Pons (tissue), 1 donor: Measurements from ENCODE around the gene SFTA2.

Source experiments
- DNase-seq: peaks from one replicate; pipeline ENCODE4 v3.0.0-alpha.2; 2016; ENCODE audit warnings: low spot score

The SFTA2 gene

GRCh38 chr6:30890646-30891449 is 41.1 kb downstream of the SFTA2 start:
- DNase-seq, result no peak

GRCh38 chr6:30889921-30890645 is 41.9 kb downstream of the SFTA2 start:
- DNase-seq, result peak; percentile 95

DNA sequence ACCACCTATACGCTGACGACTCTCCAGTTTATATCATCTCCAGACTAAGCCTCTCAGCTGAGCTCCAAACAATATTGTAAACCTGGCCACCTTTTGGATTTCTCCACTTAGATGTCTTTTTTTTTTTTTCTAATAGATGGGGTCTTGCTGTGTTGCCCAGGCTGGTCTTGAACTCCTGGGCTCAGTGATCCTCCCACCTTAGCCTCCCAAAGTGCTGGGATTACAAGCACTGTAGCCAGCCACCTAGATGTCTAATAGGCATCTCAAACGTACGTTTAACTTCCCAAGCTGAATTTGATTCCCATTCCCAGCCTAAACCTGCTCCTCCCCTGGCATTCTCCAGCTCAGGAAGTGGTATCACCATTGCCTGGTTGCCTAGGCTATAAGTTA is 42.5 kb downstream of the SFTA2 start:
- no peak for DNase-seq

DNA sequence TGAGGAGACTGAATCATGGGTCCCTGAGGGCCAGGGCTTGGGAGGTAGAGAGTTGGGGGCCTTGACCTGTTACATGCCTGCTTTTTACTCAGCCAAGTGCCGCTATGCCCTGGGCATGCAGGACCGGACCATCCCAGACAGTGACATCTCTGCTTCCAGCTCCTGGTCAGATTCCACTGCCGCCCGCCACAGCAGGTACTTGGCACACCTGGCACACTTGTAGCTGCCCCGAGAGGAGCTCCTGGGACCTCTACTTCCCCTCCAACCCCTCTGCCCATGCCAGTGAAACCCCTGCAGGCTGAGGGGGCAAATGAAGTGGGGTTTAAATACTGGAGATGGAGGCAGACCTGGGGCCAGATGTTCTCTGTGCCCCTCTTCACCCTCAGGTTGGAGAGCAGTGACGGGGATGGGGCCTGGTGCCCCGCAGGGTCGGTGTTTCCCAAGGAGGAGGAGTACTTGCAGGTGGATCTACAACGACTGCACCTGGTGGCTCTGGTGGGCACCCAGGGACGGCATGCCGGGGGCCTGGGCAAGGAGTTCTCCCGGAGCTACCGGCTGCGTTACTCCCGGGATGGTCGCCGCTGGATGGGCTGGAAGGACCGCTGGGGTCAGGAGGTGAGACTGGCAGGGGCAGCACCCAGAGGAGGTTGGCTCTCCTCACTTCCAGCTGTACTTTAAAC is 43.0 kb downstream of the SFTA2 start:
- DNase-seq, result no peak

DNA sequence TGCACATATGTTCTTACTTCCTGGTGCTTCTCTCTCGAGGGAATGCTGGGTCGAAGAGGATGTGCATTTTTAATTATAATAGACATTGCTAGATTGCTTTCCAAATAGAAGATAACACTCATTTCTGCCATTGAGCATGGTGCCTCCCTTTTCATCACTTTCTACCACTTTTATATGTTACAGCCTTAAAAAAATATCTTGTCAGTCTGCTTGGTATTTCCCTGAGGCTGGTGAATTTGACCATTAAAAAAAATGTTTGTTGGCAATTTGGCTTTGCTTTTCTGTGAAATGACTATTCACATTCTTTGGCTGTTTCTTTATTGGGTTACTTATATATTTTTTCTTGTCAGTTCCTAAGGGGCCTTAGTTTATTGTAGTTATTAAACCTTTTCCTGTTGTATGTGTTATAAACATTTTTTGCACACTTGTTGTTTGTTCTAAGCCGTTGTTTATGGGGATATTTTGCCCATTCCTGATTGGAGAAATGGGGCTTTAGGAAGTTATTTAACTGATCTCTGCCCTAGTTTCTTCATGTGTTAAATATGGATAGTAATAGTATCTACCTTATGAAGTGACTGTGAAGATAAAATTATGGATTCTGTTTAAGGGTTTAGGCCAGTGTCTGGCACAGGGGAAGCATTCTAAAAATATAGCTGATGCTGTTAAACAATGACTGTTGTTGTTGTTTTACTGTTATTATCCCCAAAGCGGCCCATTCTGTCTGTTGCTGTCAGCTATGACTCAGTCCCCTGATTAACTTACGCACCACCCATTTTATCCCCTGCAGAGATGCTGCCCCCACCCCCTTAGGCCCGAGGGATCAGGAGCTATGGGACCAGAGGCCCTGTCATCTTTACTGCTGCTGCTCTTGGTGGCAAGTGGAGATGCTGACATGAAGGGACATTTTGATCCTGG is 43.8 kb downstream of the SFTA2 start:
- peak; percentile 85 for DNase-seq

GRCh38 chr6:30886897-30887255 is 45.1 kb downstream of the SFTA2 start:
- no peak for DNase-seq

GRCh38 chr6:30885999-30886896 is 45.7 kb downstream of the SFTA2 start:
- DNase-seq, result peak; percentile 87

- peak; percentile 68 for DNase-seq
Observed at GRCh38 chr6:30885481-30885998, 46.4 kb downstream of the SFTA2 start.

DNA sequence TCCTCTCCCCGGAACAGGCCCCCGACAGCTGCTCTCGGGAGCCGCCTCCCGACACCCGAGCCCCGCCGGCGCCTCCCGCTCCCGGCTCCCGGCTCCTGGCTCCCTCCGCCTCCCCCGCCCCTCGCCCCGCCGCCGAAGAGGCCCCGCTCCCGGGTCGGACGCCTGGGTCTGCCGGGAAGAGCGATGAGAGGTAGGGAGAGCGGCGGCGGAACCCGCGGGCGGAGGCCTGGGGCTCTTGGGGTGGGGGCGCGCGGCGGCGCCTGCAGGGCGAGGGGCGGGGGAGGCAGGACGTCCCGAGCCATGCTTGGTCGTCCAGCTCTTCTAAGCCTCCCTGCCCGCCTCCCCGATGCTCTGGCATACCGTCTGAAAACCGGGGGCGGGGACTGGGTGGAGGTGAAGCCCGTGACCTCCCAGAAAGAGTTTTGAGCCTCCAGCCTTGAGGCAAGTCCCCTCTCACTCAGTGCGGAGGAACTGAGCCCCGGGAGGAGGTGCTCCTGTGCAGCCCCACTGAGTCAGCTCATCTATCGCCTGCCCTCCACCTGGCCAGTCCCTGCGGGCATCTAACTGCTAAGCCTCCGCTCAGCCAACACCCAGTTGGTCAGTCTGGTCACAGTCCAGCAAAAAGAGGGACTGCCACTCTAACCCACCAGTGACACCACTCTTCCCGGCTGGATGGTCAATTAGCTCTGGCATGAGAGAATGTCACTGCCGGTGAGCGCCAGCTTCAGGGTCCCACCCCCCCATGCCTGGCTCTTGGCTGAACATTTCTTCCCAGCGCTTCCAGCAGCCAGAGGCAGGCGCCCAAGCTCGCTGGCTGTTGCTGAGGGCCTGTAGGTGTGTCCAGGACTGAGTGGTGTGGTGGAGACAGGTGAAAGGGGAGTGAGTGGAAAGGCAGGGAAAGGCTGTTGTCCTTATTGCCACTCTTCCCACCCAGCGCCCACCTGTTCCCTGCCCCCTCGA is 47.2 kb downstream of the SFTA2 start:
- peak; percentile 56 for DNase-seq

- DNase-seq, result peak; percentile 79
Observed at GRCh38 chr6:30883685-30884520, 48.1 kb downstream of the SFTA2 start, which contains the start of gene DDR1. Gene DDR1, plus strand, starts transcription at chr6:30884519. Its CDS starts 4,211 bp downstream, at chr6:30888730.

DNA sequence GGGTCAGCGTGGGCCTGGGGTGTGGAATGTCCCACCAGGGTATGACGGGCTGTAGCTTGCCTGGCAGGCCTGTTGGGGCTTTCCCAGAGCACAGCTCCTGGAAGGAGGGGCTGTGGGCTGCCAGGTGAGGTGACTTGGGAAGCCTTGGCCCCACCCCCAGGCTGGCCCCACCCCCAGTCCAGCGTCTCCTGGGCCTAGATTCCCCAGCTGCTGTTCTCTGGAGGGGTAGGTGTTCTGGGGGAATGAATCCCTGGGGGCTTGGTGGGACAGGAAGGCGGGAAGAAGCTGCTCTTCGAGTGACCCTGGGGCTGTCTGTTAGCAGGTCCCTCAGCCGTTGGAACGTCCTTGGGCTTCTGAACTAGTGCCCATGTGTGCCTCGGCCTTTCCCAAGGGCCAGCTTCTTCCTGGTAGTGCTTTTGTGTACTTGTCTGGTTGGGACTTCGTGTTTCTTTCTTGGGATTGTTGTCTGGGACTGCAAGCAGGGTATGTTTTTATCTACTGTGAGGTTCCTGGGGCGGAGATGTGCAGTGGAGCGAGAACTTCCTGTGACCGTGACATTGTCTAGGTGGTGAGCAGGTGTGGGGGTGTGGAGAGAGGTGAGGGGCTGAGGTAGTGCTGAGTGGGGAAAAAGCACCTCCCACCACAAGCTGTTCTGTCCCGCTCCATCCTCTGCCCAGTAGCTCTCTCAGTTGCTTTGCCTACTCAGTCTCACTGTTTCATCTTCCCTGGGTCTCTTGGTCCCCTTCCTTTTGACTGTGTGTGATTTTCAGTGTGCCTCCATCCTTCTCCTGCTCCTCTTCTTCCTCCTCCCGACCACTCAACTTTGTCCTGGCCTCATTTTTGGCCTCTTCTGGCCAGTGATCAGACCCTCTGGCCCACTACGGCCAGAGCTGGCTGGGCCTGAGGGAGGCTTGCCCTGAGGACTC is 48.9 kb downstream of the SFTA2 start:
- DNase-seq, result no peak

GRCh38 chr6:30882204-30882758 is 49.7 kb downstream of the SFTA2 start:
- DNase-seq, result no peak

DNA sequence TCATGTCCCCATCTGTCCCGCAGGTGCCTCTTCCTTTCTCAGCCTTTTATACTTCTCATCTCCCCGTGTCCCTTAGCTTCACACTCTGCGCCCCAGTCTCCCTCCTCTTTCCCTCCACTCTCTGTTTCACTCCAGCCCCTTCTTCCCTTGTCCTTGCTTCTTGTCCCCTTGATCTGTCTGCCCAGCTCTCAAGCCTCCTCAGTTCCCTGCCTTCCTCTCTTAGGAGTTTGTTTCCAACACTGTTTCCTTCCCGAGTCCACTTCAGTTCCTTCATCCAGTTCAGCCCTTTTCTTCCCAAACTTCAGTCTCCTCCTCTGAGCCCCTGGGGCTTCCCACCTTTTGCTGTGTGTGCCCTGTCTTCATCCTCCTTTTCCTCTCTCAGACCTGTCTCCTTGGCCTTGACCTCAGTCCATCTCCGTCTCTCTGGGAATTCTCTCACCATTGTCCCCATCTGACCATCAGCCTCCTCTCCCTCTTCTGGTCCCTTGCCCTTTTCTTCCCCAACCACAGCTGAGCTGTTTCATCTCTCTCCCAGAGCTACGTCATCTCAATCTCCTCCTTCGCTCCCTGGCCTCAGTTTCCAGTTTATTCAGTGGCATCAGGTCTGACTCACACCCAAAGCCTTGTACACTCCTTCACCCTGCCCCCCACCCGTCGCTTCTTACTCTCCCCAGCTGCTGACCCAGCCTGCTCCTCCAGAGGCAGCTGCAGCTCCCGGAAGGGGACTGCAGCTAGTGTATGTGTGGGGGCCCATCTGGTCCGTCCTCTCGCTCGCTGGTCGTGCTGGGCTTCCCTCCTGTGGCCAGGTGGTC is 50.4 kb downstream of the SFTA2 start:
- DNase-seq, result peak; percentile 54
